Measurements from ENCODE around the gene GALNT5. TPM values are rescaled to one million over a fixed set of nuclear protein-coding genes. Genes with fewer than 3 reads are reported as not detected.
"Not testable (repeated sequence)": the region's sequence is repeated elsewhere in the genome, so short reads cannot be mapped to it uniquely, and the experiment has no call there.

Gene GALNT5, protein sequence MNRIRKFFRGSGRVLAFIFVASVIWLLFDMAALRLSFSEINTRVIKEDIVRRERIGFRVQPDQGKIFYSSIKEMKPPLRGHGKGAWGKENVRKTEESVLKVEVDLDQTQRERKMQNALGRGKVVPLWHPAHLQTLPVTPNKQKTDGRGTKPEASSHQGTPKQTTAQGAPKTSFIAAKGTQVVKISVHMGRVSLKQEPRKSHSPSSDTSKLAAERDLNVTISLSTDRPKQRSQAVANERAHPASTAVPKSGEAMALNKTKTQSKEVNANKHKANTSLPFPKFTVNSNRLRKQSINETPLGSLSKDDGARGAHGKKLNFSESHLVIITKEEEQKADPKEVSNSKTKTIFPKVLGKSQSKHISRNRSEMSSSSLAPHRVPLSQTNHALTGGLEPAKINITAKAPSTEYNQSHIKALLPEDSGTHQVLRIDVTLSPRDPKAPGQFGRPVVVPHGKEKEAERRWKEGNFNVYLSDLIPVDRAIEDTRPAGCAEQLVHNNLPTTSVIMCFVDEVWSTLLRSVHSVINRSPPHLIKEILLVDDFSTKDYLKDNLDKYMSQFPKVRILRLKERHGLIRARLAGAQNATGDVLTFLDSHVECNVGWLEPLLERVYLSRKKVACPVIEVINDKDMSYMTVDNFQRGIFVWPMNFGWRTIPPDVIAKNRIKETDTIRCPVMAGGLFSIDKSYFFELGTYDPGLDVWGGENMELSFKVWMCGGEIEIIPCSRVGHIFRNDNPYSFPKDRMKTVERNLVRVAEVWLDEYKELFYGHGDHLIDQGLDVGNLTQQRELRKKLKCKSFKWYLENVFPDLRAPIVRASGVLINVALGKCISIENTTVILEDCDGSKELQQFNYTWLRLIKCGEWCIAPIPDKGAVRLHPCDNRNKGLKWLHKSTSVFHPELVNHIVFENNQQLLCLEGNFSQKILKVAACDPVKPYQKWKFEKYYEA
- not detected in 2 replicates for total RNA-seq (2014; rRNA removed; shearing (Covaris generic))
- 0.01 TPM in 1 of 2 replicates, not detected in the other for polyA plus RNA-seq (2015; cell fraction: cytosol; rRNA removed)
- not detected in 2 replicates for polyA plus RNA-seq (2015; cell fraction: nucleus; rRNA removed)

DNA sequence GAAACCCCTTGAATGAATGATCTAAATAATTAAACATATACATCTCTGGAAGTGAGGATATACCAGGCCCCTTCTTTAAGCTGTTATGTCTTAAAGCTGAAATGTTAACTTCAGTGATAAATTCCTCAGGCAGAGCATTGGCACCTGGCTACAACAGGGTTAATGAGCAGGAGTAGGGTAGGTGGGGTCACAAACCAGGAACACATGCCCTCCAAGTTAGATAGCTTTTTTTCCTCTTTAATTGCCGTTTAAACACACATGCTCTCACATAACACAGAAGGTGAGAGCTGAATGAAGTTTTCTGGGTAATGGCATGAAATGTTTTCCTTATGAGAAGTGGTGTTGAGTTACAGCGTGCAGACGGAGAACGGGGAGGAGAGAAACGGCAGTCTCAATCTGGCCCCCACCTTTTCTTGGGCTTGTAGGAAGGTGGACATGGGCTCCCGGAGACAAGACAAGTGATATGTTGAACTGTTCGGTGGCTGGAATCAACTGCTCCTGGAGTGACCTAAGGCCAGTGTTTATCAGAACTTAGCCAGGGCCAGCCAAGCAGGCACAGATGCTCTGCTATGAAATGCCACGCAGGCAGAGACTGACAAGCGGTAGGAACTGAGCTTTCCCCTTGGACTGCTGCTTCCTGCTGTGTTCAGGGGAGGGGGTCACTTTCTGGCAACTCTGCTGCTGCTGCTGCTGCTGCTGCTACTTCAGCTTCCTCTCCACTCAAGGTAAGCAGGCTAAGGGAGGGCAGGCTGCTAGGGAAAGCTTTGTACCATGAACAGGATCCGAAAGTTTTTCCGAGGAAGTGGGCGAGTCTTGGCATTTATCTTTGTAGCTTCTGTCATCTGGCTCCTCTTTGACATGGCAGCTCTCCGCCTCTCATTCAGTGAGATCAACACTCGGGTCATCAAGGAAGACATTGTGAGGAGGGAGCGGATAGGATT lies at the start of gene GALNT5:
GALNT5 (plus strand) TSS at position 394 of the 941 bp plus-strand sequence; CDS start at position 772, 378 bp downstream.
- no peak for DNase-seq (ENCODE audit: low read depth, low spot score)
- in situ Hi-C loops (cut with HindIII; ENCODE audit: low pct_unique_long_range_greater_than_20kb, low sequenced_read_pairs) = no loop called here

DNA sequence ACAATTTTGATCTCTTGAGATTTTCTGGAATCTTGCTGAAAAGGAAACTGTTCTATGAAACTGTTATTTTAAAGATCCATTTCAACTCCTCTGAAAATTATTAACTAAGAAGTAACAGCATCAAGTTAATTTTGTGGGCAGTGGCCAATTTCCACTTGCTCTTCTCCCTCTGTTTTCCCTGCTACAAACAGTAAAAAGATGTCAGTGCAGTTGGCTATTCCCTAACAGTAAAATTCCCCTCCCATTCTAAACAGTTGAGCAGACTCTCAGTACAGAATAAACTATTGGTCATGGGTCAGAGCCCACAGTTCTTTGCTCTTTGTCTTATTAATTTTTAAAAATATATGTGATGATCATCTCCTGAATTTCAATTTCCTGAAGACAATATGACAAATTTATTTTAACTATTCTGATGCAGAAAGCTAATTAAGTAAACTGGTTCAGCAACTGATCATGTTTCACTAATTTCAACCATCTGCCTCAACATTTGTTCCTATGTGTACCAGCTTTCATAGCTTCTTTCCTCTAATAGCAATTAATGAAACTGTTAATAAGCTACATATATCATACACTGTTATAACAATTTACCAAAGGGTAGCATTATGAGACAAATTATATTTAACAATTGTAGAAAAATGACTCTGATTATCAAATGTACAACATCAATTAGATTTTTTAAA lies 41.1 kb upstream of the GALNT5 start:
- in situ Hi-C loops (cut with HindIII; ENCODE audit: low pct_unique_long_range_greater_than_20kb, low sequenced_read_pairs) = no loop called here
- no peak for DNase-seq (ENCODE audit: low read depth, low spot score)

DNA sequence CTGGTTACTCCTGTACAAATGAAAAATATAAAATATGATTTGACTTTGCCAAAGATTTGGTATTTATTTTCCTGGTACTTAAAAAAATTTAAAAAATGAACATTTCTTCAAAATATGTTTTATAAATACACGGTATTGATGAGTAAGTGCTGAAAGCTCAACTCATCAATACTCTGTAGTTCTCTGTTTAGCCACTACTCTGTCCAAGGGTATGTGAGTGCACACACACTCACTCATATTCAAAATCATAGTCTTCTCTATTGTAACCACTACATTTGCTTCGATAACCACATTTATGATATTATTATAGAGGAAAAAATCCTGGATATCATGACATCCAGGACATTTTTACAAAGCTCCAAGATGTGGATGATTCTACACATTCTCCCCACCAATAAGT lies 40.1 kb upstream of the GALNT5 start:
- no peak for DNase-seq (ENCODE audit: low read depth, low spot score)
- in situ Hi-C loops (cut with HindIII; ENCODE audit: low pct_unique_long_range_greater_than_20kb, low sequenced_read_pairs) = no loop called here

DNA sequence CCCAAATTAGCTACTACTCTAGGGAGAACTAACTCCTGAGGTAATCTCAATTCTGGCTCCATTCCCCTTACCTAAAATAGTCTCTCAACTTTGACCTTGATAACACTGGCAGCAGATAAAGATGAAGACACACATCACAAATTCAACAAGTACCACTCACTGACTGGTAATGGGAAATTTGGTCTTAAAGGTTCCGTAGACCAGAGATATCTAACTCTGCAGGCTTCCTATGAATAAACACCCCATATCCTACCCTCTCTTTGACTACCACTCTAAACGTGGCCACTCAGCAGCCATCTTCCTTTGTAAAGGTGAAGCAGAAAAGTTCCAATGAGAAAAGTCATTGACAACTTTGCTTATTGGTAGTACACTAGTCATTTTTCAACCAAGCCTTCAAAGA lies 38.6 kb upstream of the GALNT5 start:
- no peak for DNase-seq (ENCODE audit: low read depth, low spot score)
- in situ Hi-C loops (cut with HindIII; ENCODE audit: low pct_unique_long_range_greater_than_20kb, low sequenced_read_pairs) = no loop called here

DNA sequence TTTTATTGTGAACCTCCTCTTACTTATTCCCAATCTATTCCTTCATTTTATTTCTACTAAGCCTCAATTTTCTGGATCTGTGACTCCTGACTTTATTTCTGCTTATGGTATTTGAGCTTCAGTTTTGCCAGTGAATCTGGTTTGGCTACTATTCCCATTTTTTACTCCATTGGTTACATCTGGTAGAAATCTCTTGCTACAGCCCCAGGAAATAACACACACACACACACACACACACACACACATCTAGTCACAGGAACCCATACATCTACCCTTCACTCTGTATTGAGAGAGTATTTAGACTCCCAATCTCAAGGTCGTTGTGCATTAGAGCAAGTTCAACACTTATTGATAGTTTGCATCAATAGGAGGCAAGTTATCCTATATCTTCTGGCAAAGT lies 37.0 kb upstream of the GALNT5 start:
- DNase-seq (ENCODE audit: low read depth, low spot score) = no peak
- in situ Hi-C loops (cut with HindIII; ENCODE audit: low pct_unique_long_range_greater_than_20kb, low sequenced_read_pairs) = no loop called here

DNA sequence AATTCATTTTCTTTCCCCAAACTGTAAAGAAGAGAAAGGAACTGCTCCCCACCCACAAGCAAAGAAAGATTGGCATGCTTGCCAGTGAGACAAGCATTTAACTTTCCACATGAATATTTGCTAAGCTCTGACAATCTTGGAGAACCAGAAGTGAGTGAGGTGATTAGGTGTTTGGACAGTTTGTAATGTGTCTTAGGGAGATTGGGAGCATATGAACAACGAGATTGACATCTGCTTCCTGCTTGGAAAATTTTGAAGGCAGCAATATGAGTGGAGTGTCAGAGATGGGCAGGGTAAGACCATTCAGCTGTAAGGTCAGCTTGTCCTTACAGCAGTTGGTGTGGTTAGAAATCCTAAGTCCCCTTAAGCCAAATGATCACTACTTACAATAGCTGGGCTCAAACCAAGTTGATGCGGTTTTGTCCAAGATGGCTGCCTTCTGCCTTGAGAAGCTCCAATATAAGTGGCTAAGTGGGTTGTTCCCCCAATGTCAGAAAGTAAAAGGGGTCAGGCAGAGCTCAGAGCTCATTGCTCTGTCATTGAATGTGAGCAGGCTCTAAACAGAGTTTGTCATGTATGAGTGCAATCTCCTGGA lies 36.0 kb upstream of the GALNT5 start:
- in situ Hi-C loops (cut with HindIII; ENCODE audit: low pct_unique_long_range_greater_than_20kb, low sequenced_read_pairs) = no loop called here
- DNase-seq (ENCODE audit: low read depth, low spot score) = peak; percentile 0

DNA sequence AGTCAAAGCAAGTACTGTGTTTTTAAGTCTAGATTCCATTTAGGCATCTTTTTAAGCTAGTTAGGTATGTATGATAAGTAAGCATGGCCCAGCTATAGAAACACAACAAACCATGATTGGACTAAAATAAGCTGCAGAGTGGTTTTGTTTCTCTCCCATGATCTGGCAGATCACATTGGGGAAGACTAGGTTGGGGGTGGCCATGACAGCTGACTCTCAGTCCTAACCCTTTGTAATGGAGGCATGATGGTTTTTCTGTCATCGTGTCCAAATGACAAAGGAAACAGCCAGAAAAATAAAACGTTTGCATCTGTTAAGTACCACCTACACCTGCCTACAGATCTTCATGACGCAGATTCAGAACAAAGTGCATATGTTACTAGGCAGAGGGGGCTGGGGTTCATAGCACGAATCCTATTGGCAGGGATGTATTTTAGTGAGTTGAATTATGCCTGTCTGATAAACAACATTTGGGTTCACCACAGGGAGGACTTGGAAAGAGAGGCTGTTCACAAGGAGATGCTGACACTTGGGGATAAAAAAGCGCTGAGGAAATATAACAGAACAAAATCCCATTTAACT lies 33.8 kb upstream of the GALNT5 start:
- in situ Hi-C loops (cut with HindIII; ENCODE audit: low pct_unique_long_range_greater_than_20kb, low sequenced_read_pairs) = no loop called here
- DNase-seq (ENCODE audit: low read depth, low spot score) = no peak

DNA sequence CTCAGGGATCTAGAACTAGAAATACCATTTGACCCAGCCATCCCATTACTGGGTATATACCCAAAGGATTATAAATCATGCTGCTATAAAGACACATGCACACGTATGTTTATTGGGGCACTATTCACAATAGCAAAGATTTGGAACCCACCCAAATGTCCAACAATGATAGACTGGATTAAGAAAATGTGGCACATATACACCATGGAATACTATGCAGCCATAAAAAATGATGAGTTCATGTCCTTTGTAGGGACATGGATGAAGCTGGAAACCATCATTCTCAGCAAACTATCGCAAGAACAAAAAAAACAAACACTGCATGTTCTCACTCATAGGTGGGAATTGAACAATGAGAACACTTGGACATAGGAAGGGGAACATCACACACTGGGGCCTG lies 33.1 kb upstream of the GALNT5 start:
- in situ Hi-C loops (cut with HindIII; ENCODE audit: low pct_unique_long_range_greater_than_20kb, low sequenced_read_pairs) = not testable (repeated sequence)

DNA sequence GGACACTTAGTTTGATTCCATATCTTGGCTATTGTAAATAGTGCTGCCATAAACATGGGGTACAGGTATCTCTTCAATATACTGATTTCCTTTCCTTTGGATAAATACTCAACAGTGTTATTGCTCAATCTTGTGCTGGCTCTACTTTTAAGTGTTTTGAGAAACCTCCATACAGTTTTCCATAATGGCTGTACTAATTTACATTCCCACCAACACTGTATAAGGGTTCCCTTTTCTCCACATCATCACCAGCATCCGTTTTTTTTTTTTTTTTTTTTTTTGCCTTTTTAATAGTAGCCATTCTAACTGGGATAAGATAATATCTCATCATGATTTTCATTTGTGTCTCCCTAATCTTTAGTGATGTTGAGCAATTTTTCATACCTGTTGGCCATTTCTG lies 29.9 kb upstream of the GALNT5 start:
- DNase-seq (ENCODE audit: low read depth, low spot score) = no peak
- in situ Hi-C loops (cut with HindIII; ENCODE audit: low pct_unique_long_range_greater_than_20kb, low sequenced_read_pairs) = no loop called here

More for the DNA sequence above, 33.1 kb upstream of the GALNT5 start:
- not testable (repeated sequence) for DNase-seq (ENCODE audit: low read depth, low spot score)

DNA sequence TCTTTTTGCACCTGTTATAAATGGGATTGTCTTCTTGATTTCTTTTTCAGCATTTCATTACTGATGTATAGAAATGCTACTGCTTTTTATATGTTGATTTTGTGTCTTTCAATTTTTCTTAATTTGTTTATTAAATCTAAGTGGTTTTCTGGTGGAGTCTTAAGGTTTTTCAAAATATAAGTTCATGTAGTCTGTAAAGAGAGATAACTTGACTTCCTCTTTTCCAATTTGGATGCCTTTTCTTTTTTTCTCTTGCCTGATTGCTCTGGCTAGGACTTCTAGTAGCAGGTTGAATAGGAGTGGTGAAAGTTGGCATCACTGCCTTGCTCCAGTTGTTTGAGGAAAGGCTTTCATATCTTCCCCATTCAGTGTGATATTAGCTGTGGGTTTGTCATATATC lies 28.6 kb upstream of the GALNT5 start:
- in situ Hi-C loops (cut with HindIII; ENCODE audit: low pct_unique_long_range_greater_than_20kb, low sequenced_read_pairs) = no loop called here
- no peak for DNase-seq (ENCODE audit: low read depth, low spot score)

DNA sequence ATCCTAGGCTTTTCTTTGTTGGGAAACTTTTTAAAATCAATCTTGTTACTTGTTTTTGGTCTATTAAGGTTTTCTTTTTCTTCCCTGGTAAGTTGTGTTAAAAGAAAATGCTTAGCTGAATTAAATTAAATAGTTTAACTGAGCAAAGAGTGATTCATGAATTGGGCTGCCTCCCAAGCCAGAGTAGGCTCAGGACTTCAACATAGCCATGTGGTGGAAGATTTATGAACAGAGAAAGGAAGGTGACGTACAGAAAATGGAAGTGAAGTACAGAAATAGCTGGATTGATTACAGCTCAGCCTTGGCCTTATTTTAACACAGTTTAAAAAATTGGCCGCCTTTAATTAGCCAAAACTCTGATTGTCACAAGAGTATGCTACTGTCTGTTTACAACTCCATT lies 27.9 kb upstream of the GALNT5 start:
- DNase-seq (ENCODE audit: low read depth, low spot score) = no peak
- in situ Hi-C loops (cut with HindIII; ENCODE audit: low pct_unique_long_range_greater_than_20kb, low sequenced_read_pairs) = no loop called here

DNA sequence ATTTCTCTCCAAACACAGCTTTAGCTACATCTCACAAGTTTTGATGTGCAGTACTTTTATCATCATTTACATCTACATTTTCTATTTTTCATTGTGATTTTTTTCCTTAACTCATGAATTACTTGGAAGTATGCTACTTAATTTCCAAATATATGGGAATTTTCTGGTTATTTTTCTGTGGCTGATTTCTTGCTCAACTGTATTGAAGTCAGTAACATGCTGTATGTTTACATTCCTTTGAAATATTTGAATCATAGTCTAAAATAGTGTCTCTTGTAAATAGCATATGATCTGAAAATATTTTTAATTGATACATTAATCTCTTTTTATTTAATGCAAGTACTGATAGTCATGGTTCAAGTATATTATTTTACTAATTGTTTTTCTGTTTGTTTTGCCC lies 26.0 kb upstream of the GALNT5 start:
- DNase-seq (ENCODE audit: low read depth, low spot score) = no peak
- in situ Hi-C loops (cut with HindIII; ENCODE audit: low pct_unique_long_range_greater_than_20kb, low sequenced_read_pairs) = no loop called here

DNA sequence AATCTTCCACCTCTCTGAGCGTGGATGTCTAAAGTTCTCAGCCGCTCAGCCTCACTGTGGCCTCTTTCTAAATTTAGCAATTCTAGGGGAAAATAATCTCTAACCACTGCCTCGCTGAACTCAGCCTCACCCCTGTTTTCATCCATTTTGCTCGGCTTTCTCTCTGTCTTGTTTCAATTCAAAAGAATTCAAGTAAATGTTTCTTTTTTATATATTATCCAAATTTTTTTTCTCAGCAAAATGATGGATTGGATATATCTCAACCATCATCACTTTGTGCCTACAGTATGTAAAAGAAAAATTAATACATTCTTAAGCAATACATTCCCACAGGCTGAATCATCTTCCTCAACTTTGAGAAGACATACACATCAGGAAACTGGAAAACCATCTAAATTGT lies 24.0 kb upstream of the GALNT5 start:
- in situ Hi-C loops (cut with HindIII; ENCODE audit: low pct_unique_long_range_greater_than_20kb, low sequenced_read_pairs) = no loop called here
- DNase-seq (ENCODE audit: low read depth, low spot score) = no peak

DNA sequence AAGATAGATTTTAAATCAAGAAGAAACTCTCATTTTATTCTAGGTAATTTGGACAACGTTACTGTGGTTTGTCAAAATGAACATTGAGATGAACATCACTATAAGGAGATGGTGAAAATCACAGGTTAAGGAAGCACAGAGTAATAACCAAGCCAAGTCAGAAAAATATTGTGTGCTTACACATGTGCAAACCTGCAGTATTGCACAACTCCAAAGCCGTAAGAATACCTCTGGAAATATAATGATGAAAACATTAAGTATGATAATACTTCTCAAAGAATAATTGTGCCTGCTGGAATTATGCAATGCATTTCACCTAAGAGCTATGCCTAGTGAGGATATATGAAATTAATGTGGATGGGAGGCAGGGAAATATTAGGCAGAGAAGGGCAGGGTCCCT lies 21.1 kb upstream of the GALNT5 start:
- in situ Hi-C loops (cut with HindIII; ENCODE audit: low pct_unique_long_range_greater_than_20kb, low sequenced_read_pairs) = no loop called here
- no peak for DNase-seq (ENCODE audit: low read depth, low spot score)

DNA sequence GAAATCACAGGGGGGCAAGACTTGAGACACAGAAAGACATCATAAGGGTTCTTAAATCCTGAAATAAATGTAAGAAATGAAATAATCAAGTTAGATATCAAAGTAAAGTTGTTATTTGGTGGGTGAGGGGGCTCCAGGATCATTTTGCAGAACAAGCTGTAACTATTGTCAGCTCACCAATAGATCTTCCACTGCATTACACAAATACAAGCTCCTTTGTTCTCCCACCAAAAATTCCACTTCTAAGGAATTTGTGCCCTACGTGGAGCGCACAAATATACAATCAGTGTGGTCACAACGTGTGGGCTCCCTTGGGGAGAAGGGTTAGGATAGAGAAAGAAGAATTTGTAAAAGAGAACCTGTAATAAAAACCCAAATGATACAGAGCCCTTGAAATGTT lies 19.2 kb upstream of the GALNT5 start:
- no peak for DNase-seq (ENCODE audit: low read depth, low spot score)
- in situ Hi-C loops (cut with HindIII; ENCODE audit: low pct_unique_long_range_greater_than_20kb, low sequenced_read_pairs) = no loop called here

DNA sequence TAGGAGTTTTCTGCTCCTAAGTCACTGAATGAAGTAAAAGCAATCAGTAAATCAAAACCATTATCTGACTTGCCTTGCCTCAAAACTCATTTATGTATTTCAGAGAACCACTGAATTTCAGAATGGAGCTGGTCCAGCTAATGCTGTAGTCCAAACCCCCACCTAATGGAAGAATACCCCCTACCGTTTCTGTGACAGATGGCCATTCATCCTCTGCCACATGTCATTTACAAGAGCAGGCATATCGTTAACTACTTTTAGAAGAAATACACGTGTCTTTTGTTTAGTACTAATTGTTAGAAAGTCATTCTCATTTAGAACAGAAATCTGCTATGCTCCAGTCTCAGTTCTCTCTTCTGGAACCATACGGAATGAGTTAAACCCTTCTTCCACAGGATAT lies 12.8 kb upstream of the GALNT5 start:
- in situ Hi-C loops (cut with HindIII; ENCODE audit: low pct_unique_long_range_greater_than_20kb, low sequenced_read_pairs) = no loop called here
- DNase-seq (ENCODE audit: low read depth, low spot score) = no peak
